HUES48 (cell line): ENCODE data around the gene MROH7.

Experiments
- H3K27ac ChIP-seq: one replicate; pipeline ENCODE4 v1.7.0; 2013; ENCODE audit warnings: low read depth, low read length, inconsistent platforms
- H3K27me3 ChIP-seq: 2 replicates; pipeline ENCODE4 v1.6.1; 2013; ENCODE audit warnings: mild to moderate bottlenecking, low read length; ENCODE audit not compliant: control insufficient read depth, insufficient read depth
- H3K36me3 ChIP-seq: 2 replicates; pipeline ENCODE4 v1.6.1; 2013; ENCODE audit warnings: low read length; ENCODE audit not compliant: control insufficient read depth, insufficient read depth
- H3K4me1 ChIP-seq: 2 replicates; pipeline ENCODE4 v1.6.1; 2013; ENCODE audit warnings: mild to moderate bottlenecking, low read length; ENCODE audit not compliant: control insufficient read depth, insufficient read depth
- H3K4me3 ChIP-seq: 2 replicates; pipeline ENCODE4 v1.5.1; 2013; ENCODE audit warnings: mild to moderate bottlenecking, low read depth, low read length
- H3K9ac ChIP-seq: 2 replicates; pipeline ENCODE4 v1.6.1; 2013; ENCODE audit warnings: mild to moderate bottlenecking, low read depth, low read length, moderate library complexity
- H3K9me3 ChIP-seq: 2 replicates; pipeline ENCODE4 v1.6.1; 2013; ENCODE audit warnings: low read length; ENCODE audit not compliant: control insufficient read depth, insufficient read depth

MROH7 gene

DNA sequence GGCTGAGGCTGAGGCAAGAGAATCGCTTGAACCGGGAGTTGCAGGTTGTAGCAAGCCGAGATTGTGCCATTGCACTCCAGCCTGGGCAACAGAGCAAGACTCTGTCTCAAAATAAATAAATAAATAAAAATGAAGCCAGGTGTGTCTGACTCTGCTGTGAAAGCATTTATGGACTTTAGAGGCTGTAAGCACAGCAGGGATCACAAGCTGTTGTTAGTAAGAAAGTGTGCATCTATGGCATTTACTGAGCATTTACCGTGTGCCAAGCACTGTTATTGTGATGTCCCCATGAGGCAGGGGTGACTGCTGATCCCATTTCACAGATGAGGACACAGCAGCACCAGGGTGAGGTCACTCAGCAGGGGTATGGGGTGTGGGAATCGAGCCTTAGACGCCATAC is 38.3 kb upstream of the MROH7 start:
- H3K9ac ChIP-seq = no peak overlapping the region

GRCh38 chr1:54604051-54604450 is 37.5 kb upstream of the MROH7 start:
- Histone ChIP-seq H3K27ac (no peak overlapping the region), H3K9ac (no peak overlapping the region), H3K9me3 (no peaks in the 10 kb centered on the region), H3K4me3 (no peak overlapping the region), H3K27me3 (no peaks in the 10 kb centered on the region), H3K36me3 (no peaks in the 10 kb centered on the region), H3K4me1 (no peaks in the 10 kb centered on the region)

More for the DNA sequence above, 38.3 kb upstream of the MROH7 start:
- Histone ChIP-seq H3K27ac (no peak overlapping the region), H3K4me3 (no peak overlapping the region), H3K36me3 (no peaks in the 10 kb centered on the region), H3K4me1 (no peaks in the 10 kb centered on the region), H3K27me3 (no peaks in the 10 kb centered on the region), H3K9me3 (no peaks in the 10 kb centered on the region)

DNA sequence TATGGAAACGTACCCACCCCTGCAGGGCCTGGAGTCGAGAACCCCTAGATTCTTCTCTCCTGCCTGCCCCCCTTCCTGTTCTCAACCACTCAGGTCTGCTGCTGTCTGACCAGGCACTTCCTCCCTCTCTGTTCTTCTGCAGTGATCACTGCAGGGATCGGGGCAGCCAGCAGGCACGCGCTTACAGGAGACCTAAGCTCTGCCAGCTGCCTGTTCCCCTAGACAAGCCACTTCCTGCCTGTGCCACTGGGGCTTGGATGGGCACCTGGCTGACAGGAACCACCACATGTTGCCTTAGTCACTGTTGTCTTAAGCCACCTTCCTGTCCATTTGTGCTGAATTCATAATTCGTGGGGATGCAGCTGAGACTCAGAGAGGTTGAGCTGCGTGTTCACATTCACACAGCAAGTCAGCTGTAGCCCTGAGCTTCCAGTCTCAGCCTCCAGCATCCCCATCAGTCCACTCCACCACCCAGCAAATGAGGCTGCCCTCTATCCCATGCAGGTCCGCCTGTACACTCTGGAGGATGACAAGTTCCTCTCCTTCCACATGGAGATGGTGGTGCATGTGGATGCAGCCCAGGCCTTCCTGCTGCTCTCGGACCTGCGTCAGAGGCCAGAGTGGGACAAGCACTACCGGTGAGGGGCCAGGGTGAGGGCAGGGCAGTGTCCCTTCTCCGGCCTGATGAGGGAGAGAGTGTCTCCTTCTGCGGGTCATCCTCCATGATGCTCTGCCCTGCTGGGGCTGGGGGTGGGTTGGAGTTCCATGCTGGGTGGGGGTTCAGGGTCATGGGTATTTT is 36.8 kb upstream of the MROH7 start:
- no peak overlapping the region for H3K9ac ChIP-seq
- no peak overlapping the region for H3K27ac ChIP-seq
- H3K36me3 ChIP-seq = no peaks in the 10 kb centered on the region
- H3K27me3 ChIP-seq = no peaks in the 10 kb centered on the region
- no peak overlapping the region for H3K4me3 ChIP-seq
- H3K9me3 ChIP-seq = no peaks in the 10 kb centered on the region
- 0 out of 2 replicates have a peak, but pooled peaks cover 2% of the 10 kb centered on the region for H3K4me1 ChIP-seq

GRCh38 chr1:54606096-54606989 is 35.2 kb upstream of the MROH7 start:
- Histone ChIP-seq H3K4me3 (no peak overlapping the region), H3K9ac (no peak overlapping the region), H3K36me3 (no peaks in the 10 kb centered on the region), H3K27ac (no peak overlapping the region), H3K4me1 (peaks cover 4% of the 10 kb centered on the region; the same call in 1 of the 2 replicates), H3K27me3 (no peaks in the 10 kb centered on the region), H3K9me3 (no peaks in the 10 kb centered on the region)

- Histone ChIP-seq H3K4me1 (peaks cover 4% of the 10 kb centered on the region; the same call in 1 of the 2 replicates), H3K27me3 (no peaks in the 10 kb centered on the region), H3K36me3 (no peaks in the 10 kb centered on the region), H3K9ac (no peak overlapping the region), H3K27ac (no peak overlapping the region), H3K9me3 (no peaks in the 10 kb centered on the region), H3K4me3 (no peak overlapping the region)
These were observed 34.6 kb upstream of the MROH7 start for GRCh38 chr1:54606990-54607325.

GRCh38 chr1:54607821-54608565 is 33.6 kb upstream of the MROH7 start:
- Histone ChIP-seq H3K36me3 (no peaks in the 10 kb centered on the region), H3K27me3 (no peaks in the 10 kb centered on the region), H3K4me1 (peaks cover 4% of the 10 kb centered on the region; the same call in 1 of the 2 replicates), H3K27ac (no peak overlapping the region), H3K4me3 (no peak overlapping the region), H3K9ac (no peak overlapping the region), H3K9me3 (no peaks in the 10 kb centered on the region)

- Histone ChIP-seq H3K4me1 (peaks cover 4% of the 10 kb centered on the region; the same call in 1 of the 2 replicates), H3K9me3 (no peaks in the 10 kb centered on the region), H3K9ac (no peak overlapping the region), H3K27me3 (no peaks in the 10 kb centered on the region), H3K27ac (no peak overlapping the region), H3K36me3 (no peaks in the 10 kb centered on the region), H3K4me3 (no peak overlapping the region)
These were observed 32.9 kb upstream of the MROH7 start for GRCh38 chr1:54608566-54609230.

DNA sequence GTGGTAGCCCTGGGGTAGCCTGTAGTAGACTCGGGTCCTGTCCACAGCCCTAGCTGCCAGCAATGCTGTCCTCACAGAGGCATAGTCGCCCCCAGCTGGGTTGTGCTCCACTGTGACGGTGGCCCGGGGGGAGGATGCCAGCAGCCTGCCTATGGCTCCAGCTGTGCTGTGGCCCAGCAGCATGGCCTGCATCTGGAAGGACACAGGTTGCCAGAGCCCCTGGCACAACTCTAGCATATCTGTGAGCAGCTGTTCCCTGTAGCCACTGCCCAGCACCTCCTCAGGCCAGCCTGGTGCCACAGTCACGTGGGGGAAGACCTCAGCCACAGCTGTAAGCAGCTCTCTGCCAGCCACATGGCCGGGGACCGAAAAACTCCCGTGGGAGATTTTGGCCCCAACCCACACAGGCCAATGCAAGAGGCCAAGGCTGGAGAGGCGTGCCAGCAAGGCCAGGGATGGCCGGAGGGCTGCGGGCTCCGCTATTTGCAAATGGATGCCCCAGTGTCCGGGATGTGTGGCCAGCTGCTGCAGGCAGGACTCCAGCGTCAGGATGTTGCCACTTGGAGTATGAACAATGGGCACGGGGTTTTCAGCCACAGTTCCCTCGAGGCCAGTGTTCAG is 32.2 kb upstream of the MROH7 start:
- Histone ChIP-seq H3K9me3 (no peaks in the 10 kb centered on the region), H3K27ac (no peak overlapping the region), H3K36me3 (no peaks in the 10 kb centered on the region), H3K4me1 (peaks cover 4% of the 10 kb centered on the region; the same call in 1 of the 2 replicates), H3K9ac (no peak overlapping the region), H3K27me3 (no peaks in the 10 kb centered on the region), H3K4me3 (no peak overlapping the region)

- Histone ChIP-seq H3K4me1 (peaks cover 4% of the 10 kb centered on the region; the same call in 1 of the 2 replicates), H3K9ac (no peak overlapping the region), H3K36me3 (no peaks in the 10 kb centered on the region), H3K27ac (peak overlapping the region; percentile 25), H3K4me3 (no peak overlapping the region), H3K9me3 (no peaks in the 10 kb centered on the region), H3K27me3 (no peaks in the 10 kb centered on the region)
These were observed 31.5 kb upstream of the MROH7 start for GRCh38 chr1:54610048-54610447.
